ENCODE results near the gene NOP53. TPM values are rescaled to one million over a fixed set of nuclear protein-coding genes. Genes with fewer than 3 reads are reported as not detected.

NOP53 gene
- total and polyA plus RNA-seq, 2 of the 13 experiments (the other 11 are each of a cell fraction or from before 2014, with no cell fraction given), result 53.9 to 141 TPM

DNA sequence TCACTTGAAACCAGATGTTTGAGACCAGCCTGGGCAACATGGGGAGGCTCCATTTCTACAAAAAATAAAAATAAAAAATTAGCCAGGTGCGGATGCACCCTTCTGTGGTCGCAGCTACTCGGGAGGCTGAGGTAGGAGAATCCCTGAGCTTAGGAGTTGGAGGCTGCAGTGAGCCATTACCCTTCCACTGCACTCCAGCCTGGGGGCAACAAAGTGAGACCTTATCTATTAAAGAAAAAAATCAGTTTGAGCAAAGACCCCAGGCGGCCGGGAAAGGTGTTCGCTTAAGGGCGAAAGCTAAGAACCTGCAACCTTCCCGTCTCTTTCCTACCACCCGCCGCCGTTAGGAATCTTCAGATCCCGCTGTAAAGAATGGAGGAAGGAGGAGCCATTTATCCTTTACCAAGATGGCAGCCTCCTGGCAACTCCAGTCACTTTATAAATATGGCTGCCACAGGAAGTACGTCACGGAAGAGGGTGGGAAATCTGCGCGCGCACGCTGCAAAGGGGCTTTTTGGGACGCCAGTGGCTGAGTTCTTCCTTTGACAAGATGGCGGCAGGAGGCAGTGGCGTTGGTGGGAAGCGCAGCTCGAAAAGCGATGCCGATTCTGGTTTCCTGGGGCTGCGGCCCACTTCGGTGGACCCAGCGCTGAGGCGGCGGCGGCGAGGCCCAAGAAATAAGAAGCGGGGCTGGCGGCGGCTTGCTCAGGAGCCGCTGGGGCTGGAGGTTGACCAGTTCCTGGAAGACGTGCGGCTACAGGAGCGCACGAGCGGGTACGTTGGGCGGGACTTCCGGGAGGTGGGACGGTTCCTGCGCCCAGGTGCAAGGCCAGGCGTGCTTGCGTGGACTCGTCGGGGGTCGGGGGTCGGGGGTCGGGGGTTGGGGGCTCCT, at the start of gene NOP53 (continued):
- TF ChIP-seq, protein P1, sequence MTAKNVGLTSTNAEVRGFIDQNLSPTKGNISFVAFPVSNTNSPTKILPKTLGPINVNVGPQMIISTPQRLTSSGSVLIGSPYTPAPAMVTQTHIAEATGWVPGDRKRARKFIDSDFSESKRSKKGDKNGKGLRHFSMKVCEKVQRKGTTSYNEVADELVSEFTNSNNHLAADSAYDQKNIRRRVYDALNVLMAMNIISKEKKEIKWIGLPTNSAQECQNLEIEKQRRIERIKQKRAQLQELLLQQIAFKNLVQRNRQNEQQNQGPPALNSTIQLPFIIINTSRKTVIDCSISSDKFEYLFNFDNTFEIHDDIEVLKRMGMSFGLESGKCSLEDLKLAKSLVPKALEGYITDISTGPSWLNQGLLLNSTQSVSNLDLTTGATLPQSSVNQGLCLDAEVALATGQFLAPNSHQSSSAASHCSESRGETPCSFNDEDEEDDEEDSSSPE (CRISPR knock-in tag; IDR thresholded peaks at IDR 0.05), result 0 out of 2 replicates have a peak, but pooled peaks have one; percentile 17
- peak; percentile 83 for TF ChIP-seq MYC (CRISPR knock-in tag; IDR thresholded peaks at IDR 0.05; ENCODE audit: borderline replicate concordance)
- peak; percentile 39; the same call in 1 of the 2 replicates for TF ChIP-seq MAF1 (CRISPR knock-in tag; IDR thresholded peaks at IDR 0.05; ENCODE audit: borderline replicate concordance)
- TF ChIP-seq, protein P2, sequence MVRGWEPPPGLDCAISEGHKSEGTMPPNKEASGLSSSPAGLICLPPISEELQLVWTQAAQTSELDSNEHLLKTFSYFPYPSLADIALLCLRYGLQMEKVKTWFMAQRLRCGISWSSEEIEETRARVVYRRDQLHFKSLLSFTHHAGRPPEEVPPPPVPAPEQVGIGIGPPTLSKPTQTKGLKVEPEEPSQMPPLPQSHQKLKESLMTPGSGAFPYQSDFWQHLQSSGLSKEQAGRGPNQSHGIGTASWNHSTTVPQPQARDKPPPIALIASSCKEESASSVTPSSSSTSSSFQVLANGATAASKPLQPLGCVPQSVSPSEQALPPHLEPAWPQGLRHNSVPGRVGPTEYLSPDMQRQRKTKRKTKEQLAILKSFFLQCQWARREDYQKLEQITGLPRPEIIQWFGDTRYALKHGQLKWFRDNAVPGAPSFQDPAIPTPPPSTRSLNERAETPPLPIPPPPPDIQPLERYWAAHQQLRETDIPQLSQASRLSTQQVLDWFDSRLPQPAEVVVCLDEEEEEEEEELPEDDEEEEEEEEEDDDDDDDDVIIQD (CRISPR knock-in tag; IDR thresholded peaks at IDR 0.05; ENCODE audit: low read depth), result no peak
- TF ChIP-seq, protein P3, sequence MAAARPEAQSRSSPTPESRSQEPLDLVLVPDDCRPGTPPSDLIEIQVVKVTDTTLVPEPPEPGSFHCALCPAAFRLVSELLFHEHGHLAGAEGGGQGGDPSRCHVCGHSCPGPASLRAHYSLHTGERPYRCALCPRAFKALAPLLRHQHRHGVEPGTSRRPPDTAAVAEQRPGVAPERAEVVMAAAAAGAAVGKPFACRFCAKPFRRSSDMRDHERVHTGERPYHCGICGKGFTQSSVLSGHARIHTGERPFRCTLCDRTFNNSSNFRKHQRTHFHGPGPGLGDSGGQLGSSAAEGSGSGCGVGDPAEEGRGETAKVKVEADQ (CRISPR knock-in tag; IDR thresholded peaks at IDR 0.05; ENCODE audit: borderline replicate concordance), result peak; percentile 83; the same call in 1 of the 2 replicates
- TF ChIP-seq, protein P4, sequence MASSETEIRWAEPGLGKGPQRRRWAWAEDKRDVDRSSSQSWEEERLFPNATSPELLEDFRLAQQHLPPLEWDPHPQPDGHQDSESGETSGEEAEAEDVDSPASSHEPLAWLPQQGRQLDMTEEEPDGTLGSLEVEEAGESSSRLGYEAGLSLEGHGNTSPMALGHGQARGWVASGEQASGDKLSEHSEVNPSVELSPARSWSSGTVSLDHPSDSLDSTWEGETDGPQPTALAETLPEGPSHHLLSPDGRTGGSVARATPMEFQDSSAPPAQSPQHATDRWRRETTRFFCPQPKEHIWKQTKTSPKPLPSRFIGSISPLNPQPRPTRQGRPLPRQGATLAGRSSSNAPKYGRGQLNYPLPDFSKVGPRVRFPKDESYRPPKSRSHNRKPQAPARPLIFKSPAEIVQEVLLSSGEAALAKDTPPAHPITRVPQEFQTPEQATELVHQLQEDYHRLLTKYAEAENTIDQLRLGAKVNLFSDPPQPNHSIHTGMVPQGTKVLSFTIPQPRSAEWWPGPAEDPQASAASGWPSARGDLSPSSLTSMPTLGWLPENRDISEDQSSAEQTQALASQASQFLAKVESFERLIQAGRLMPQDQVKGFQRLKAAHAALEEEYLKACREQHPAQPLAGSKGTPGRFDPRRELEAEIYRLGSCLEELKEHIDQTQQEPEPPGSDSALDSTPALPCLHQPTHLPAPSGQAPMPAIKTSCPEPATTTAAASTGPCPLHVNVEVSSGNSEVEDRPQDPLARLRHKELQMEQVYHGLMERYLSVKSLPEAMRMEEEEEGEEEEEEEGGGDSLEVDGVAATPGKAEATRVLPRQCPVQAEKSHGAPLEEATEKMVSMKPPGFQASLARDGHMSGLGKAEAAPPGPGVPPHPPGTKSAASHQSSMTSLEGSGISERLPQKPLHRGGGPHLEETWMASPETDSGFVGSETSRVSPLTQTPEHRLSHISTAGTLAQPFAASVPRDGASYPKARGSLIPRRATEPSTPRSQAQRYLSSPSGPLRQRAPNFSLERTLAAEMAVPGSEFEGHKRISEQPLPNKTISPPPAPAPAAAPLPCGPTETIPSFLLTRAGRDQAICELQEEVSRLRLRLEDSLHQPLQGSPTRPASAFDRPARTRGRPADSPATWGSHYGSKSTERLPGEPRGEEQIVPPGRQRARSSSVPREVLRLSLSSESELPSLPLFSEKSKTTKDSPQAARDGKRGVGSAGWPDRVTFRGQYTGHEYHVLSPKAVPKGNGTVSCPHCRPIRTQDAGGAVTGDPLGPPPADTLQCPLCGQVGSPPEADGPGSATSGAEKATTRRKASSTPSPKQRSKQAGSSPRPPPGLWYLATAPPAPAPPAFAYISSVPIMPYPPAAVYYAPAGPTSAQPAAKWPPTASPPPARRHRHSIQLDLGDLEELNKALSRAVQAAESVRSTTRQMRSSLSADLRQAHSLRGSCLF (CRISPR knock-in tag; IDR thresholded peaks at IDR 0.05; ENCODE audit: borderline replicate concordance), result no peak
- TF ChIP-seq ZSCAN30 (CRISPR knock-in tag; IDR thresholded peaks at IDR 0.05), result 0 out of 2 replicates have a peak, but pooled peaks have one; percentile 38
- TF ChIP-seq MED1 (CRISPR knock-in tag; IDR thresholded peaks at IDR 0.05), result no peak; the same call in 1 of the 2 replicates
- TF ChIP-seq, protein P5, sequence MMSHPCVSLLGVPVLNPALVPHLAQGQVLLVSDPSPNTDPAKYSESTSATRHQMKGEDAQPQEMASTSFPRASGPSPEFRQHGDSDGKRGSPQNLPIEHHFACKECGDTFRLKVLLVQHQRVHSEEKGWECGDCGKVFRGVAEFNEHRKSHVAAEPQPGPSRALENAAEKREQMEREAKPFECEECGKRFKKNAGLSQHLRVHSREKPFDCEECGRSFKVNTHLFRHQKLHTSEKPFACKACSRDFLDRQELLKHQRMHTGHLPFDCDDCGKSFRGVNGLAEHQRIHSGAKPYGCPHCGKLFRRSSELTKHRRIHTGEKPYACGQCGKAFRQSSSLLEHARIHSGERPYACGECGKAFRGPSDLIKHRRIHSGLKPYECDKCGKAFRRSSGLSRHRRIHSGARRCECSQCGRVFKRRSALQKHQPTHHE (CRISPR knock-in tag; IDR thresholded peaks at IDR 0.05; ENCODE audit: borderline replicate concordance), result 0 out of 2 replicates have a peak, but pooled peaks have one; percentile 11
- no peak for TF ChIP-seq SMC3 (IDR thresholded peaks at IDR 0.05; ENCODE audit: low read length)
- TF ChIP-seq, protein P6, sequence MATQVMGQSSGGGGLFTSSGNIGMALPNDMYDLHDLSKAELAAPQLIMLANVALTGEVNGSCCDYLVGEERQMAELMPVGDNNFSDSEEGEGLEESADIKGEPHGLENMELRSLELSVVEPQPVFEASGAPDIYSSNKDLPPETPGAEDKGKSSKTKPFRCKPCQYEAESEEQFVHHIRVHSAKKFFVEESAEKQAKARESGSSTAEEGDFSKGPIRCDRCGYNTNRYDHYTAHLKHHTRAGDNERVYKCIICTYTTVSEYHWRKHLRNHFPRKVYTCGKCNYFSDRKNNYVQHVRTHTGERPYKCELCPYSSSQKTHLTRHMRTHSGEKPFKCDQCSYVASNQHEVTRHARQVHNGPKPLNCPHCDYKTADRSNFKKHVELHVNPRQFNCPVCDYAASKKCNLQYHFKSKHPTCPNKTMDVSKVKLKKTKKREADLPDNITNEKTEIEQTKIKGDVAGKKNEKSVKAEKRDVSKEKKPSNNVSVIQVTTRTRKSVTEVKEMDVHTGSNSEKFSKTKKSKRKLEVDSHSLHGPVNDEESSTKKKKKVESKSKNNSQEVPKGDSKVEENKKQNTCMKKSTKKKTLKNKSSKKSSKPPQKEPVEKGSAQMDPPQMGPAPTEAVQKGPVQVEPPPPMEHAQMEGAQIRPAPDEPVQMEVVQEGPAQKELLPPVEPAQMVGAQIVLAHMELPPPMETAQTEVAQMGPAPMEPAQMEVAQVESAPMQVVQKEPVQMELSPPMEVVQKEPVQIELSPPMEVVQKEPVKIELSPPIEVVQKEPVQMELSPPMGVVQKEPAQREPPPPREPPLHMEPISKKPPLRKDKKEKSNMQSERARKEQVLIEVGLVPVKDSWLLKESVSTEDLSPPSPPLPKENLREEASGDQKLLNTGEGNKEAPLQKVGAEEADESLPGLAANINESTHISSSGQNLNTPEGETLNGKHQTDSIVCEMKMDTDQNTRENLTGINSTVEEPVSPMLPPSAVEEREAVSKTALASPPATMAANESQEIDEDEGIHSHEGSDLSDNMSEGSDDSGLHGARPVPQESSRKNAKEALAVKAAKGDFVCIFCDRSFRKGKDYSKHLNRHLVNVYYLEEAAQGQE (IDR thresholded peaks at IDR 0.05; ENCODE audit: borderline replicate concordance in 1 of 2, low read depth in 1 of 2, low read length in 2 of 2), result peak in 1 of 2 experiments; percentile 53; a peak in 1 of 4 replicates
- TF ChIP-seq MED8 (CRISPR knock-in tag; IDR thresholded peaks at IDR 0.05; ENCODE audit: insufficient replicate concordance), result no peak
